Ishikawa (cell line): ENCODE measurements around the gene CEP135.

ENCODE experiments used
- CEBPB ChIP-seq: IDR thresholded peaks from 2 replicates; pipeline ENCODE4 v1.6.1; 2012
- CREB1 ChIP-seq: IDR thresholded peaks from 2 replicates; pipeline ENCODE4 v1.6.1; 2012; ENCODE audit warnings: low read depth
- EGR1 ChIP-seq: IDR thresholded peaks from 2 replicates; pipeline ENCODE4 v1.6.1; 2012
- EP300 ChIP-seq: IDR thresholded peaks from 2 replicates; pipeline ENCODE4 v1.6.1; 2012; ENCODE audit warnings: borderline replicate concordance
- FOXM1 ChIP-seq: IDR thresholded peaks from 2 replicates; pipeline ENCODE4 v1.6.1; 2012; ENCODE audit warnings: low read depth, borderline replicate concordance
- MAX ChIP-seq: IDR thresholded peaks from 2 replicates; pipeline ENCODE4 v1.6.1; 2012
- NFIC ChIP-seq: IDR thresholded peaks from 2 replicates; pipeline ENCODE4 v1.6.1; 2012
- RAD21 ChIP-seq: IDR thresholded peaks from 2 replicates; pipeline ENCODE4 v1.6.1; 2012; ENCODE audit warnings: low read depth
- REST ChIP-seq: IDR thresholded peaks from 2 replicates; pipeline ENCODE4 v1.6.1; 2012; ENCODE audit warnings: low read depth, mild to moderate bottlenecking
- TAF1 ChIP-seq: IDR thresholded peaks from 2 replicates; pipeline ENCODE4 v1.6.1; 2012; ENCODE audit warnings: low read depth, mild to moderate bottlenecking
- TCF12 ChIP-seq: IDR thresholded peaks from 2 replicates; pipeline ENCODE4 v1.6.1; 2012; ENCODE audit warnings: low read depth
- TEAD4 ChIP-seq: IDR thresholded peaks from 2 replicates; pipeline ENCODE4 v1.6.1; 2012
- YY1 ChIP-seq: IDR thresholded peaks from 2 replicates; pipeline ENCODE4 v1.6.1; 2012; ENCODE audit warnings: low read depth
- ZBTB7A ChIP-seq: IDR thresholded peaks from 2 replicates; pipeline ENCODE4 v1.6.1; 2012; ENCODE audit warnings: low read depth
- TF ChIP-seq, protein P1 (sequence below): IDR thresholded peaks from 2 replicates; pipeline ENCODE4 v1.6.1; 2012

The CEP135 gene, protein sequence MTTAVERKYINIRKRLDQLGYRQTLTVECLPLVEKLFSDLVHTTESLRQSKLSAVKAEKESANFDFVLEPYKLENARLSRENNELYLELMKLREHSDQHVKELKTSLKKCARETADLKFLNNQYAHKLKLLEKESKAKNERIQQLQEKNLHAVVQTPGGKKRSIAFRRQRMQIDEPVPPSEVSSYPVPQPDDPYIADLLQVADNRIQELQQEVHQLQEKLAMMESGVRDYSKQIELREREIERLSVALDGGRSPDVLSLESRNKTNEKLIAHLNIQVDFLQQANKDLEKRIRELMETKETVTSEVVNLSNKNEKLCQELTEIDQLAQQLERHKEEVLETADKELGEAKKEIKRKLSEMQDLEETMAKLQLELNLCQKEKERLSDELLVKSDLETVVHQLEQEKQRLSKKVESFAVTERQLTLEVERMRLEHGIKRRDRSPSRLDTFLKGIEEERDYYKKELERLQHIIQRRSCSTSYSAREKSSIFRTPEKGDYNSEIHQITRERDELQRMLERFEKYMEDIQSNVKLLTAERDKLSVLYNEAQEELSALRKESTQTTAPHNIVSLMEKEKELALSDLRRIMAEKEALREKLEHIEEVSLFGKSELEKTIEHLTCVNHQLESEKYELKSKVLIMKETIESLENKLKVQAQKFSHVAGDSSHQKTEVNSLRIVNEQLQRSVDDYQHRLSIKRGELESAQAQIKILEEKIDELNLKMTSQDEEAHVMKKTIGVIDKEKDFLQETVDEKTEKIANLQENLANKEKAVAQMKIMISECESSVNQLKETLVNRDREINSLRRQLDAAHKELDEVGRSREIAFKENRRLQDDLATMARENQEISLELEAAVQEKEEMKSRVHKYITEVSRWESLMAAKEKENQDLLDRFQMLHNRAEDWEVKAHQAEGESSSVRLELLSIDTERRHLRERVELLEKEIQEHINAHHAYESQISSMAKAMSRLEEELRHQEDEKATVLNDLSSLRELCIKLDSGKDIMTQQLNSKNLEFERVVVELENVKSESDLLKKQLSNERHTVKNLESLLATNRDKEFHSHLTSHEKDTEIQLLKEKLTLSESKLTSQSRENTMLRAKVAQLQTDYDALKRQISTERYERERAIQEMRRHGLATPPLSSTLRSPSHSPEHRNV

GRCh38 chr4:55948726-55949481 is at the start of gene CEP135:
Gene CEP135, plus strand, starts transcription at chr4:55948945. Its CDS starts 3,186 bp downstream, at chr4:55952131.
- TF ChIP-seq ZBTB7A (no peak), CREB1 (no peak), EGR1 (no peak; the same call in 1 of the 2 replicates), YY1 (peak; percentile 89), TAF1 (peak; percentile 66), RAD21 (peak; percentile 75), MAX (peak; percentile 83), REST (no peak), CEBPB (no peak), TCF12 (peak; percentile 50; the same call in 1 of the 2 replicates), NFIC (peak; percentile 78; the same call in 1 of the 2 replicates), FOXM1 (0 out of 2 replicates have a peak, but pooled peaks have one; percentile 16), TEAD4 (peak; percentile 67), EP300 (peak; percentile 12; the same call in 1 of the 2 replicates)
- TF ChIP-seq, protein P1, sequence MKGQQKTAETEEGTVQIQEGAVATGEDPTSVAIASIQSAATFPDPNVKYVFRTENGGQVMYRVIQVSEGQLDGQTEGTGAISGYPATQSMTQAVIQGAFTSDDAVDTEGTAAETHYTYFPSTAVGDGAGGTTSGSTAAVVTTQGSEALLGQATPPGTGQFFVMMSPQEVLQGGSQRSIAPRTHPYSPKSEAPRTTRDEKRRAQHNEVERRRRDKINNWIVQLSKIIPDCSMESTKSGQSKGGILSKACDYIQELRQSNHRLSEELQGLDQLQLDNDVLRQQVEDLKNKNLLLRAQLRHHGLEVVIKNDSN = no peak

- TF ChIP-seq EGR1 (no peak), RAD21 (no peak), EP300 (no peak), NFIC (no peak), FOXM1 (no peak)
Observed at GRCh38 chr4:55902677-55903076, 46.1 kb upstream of the CEP135 start.

- TF ChIP-seq MAX = no peak
- TF ChIP-seq, protein P1 = no peak
- TF ChIP-seq CEBPB = no peak
- TF ChIP-seq TCF12 = no peak
- no peak for TF ChIP-seq NFIC
- no peak for TF ChIP-seq RAD21
Observed at GRCh38 chr4:55903577-55903976, 45.2 kb upstream of the CEP135 start.

DNA sequence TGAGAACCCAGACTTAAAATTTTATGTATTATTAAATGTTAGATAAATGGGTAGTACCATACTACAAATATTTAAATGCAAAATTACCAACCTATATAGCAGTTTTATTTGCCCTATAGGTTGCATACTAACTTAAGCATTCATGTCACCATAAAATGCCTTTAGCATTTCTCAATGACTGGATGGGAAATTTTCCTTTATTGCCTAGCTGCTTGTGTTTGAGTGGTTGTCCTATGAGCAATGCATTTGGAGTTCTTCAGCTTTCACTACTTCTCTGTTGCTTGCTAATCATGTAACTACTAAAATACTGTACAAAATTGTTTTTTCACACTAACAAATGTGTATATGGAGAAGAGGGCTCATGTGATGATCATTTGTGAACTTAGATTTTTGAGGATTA is 44.2 kb upstream of the CEP135 start:
- TF ChIP-seq MAX = no peak
- no peak for TF ChIP-seq YY1
- no peak for TF ChIP-seq TEAD4
- TF ChIP-seq FOXM1 = no peak
- no peak for TF ChIP-seq CREB1
- no peak for TF ChIP-seq TAF1
- no peak for TF ChIP-seq CEBPB
- no peak for TF ChIP-seq NFIC
- TF ChIP-seq, protein P1 = no peak
- no peak for TF ChIP-seq REST
- no peak for TF ChIP-seq ZBTB7A
- TF ChIP-seq EP300 = no peak
- TF ChIP-seq EGR1 = no peak
- TF ChIP-seq TCF12 = no peak
- no peak for TF ChIP-seq RAD21
